TTC549 (cell line): ENCODE measurements around the gene MFAP4.

ENCODE experiments used
- FAIRE-seq: peaks from 2 replicates; lab custom pipeline; 2012; peaks lifted over from hg19 to GRCh38; lab: Jason Lieb, UNC

Gene MFAP4

GRCh38 chr17:19386974-19387920 is at the start of gene MFAP4:
TSS of gene MFAP4 (minus strand) at chr17:19387190. CDS start at chr17:19387155, 35 bp downstream.
- no peak for FAIRE-seq

GRCh38 chr17:19433727-19434340 is 46.8 kb upstream of the MFAP4 start:
- no peak for FAIRE-seq

GRCh38 chr17:19433255-19433654 is 46.3 kb upstream of the MFAP4 start:
- no peak for FAIRE-seq

- FAIRE-seq, result no peak
These were observed 44.7 kb upstream of the MFAP4 start for GRCh38 chr17:19431691-19432090.

- no peak for FAIRE-seq
These were observed 39.6 kb upstream of the MFAP4 start for GRCh38 chr17:19426631-19427030.

- FAIRE-seq, result no peak
These were observed 38.2 kb upstream of the MFAP4 start for GRCh38 chr17:19424934-19425868.

GRCh38 chr17:19421926-19422325 is 34.9 kb upstream of the MFAP4 start:
- no peak for FAIRE-seq

- FAIRE-seq, result no peak
These were observed 34.2 kb upstream of the MFAP4 start for GRCh38 chr17:19421219-19421618.

- no peak for FAIRE-seq
These were observed 31.4 kb upstream of the MFAP4 start for GRCh38 chr17:19418251-19418992.

- FAIRE-seq, result no peak
These were observed 30.6 kb upstream of the MFAP4 start for GRCh38 chr17:19417611-19418010.

- no peak for FAIRE-seq
These were observed 29.1 kb upstream of the MFAP4 start for GRCh38 chr17:19415806-19416775.

GRCh38 chr17:19415311-19415710 is 28.3 kb upstream of the MFAP4 start:
- no peak for FAIRE-seq

- no peak for FAIRE-seq
These were observed 27.6 kb upstream of the MFAP4 start for GRCh38 chr17:19414396-19415280.

GRCh38 chr17:19413761-19414160 is 26.8 kb upstream of the MFAP4 start:
- FAIRE-seq, result no peak

GRCh38 chr17:19412984-19413383 is 26.0 kb upstream of the MFAP4 start:
- no peak for FAIRE-seq

GRCh38 chr17:19412510-19412909 is 25.5 kb upstream of the MFAP4 start:
- FAIRE-seq, result no peak

GRCh38 chr17:19411631-19412030 is 24.6 kb upstream of the MFAP4 start:
- no peak for FAIRE-seq

- no peak for FAIRE-seq
These were observed 24.1 kb upstream of the MFAP4 start, which contains the start of gene RNF112 for GRCh38 chr17:19410875-19411620. TSS of gene RNF112 (plus strand) at chr17:19411232. CDS start at chr17:19411409, 177 bp downstream.

- no peak for FAIRE-seq
These were observed 23.1 kb upstream of the MFAP4 start for GRCh38 chr17:19410091-19410490.
